ENCODE data around the gene GABRR1.
A peak's percentile ranks its signal among the peaks of the same experiment; 100 is the strongest.
"Not testable (repeated sequence)": the region's sequence is repeated elsewhere in the genome, so short reads cannot be mapped to it uniquely, and the experiment has no call there.

The GABRR1 gene

DNA sequence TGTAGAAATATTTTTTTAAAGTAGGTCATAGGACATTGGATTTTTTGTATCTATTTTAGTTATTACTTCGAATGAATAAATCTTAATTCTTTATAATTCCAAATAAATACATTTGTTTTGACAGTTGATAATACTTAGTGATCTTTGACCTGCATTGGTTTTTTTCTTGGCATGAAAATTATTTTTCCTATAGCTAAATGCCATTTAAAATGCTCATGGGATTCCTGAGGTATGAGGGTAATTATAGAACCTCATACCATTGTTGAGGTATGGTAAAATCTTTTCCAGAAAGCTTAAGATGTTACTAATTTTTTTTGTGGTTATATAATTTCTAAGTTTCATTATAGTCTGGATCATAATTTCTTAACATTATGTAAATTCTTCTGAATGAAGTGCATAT lies 63.0 kb downstream of the GABRR1 start:
- no peak for DNase-seq (ENCODE audit: low spot score)

- peak; percentile 57 for DNase-seq (ENCODE audit: low spot score)
Measured at GRCh38 chr6:89148016-89148750, 69.0 kb downstream of the GABRR1 start.

GRCh38 chr6:89146718-89147700 lies 70.1 kb downstream of the GABRR1 start:
- peak; percentile 81 for DNase-seq (ENCODE audit: low spot score)

DNA sequence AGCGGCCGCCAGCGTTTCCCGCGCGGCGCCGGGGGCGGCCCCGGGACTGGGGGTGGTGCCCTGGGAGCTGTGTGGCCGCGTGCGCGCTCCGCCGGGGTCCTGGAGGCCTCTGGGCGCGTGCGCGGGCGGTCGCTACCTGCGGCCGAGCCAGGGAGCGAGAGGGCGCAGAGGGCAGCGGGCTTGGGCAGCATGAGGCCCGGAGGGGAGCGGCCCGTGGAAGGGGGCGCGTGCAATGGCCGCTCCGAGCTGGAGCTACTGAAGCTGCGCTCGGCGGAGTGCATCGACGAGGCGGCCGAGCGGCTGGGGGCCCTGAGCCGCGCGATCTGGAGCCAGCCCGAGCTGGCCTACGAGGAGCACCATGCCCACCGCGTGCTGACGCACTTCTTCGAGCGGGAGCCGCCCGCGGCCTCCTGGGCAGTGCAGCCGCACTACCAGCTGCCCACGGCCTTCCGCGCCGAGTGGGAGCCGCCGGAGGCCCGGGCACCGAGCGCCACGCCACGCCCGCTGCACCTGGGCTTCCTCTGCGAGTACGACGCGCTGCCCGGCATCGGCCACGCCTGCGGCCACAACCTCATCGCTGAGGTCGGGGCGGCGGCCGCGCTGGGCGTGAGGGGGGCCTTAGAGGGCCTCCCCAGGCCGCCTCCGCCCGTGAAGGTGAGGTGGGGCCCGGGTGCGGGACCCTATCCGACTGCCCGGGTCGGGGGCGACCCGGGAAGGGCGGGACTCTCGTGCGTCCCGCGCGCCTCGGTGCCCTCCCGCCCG lies 71.0 kb downstream of the GABRR1 start, which contains the start of gene PM20D2:
PM20D2 (plus strand) TSS at position 100 of the 762 bp plus-strand sequence; CDS start at position 190, 90 bp downstream.
- peak; percentile 81 for DNase-seq (ENCODE audit: low spot score)

- DNase-seq (ENCODE audit: low spot score): peak; percentile 73
Measured at GRCh38 chr6:89145091-89145955, 71.8 kb downstream of the GABRR1 start.

- no peak for DNase-seq (ENCODE audit: low spot score)
Measured at GRCh38 chr6:89144354-89144906, 72.7 kb downstream of the GABRR1 start.

DNA sequence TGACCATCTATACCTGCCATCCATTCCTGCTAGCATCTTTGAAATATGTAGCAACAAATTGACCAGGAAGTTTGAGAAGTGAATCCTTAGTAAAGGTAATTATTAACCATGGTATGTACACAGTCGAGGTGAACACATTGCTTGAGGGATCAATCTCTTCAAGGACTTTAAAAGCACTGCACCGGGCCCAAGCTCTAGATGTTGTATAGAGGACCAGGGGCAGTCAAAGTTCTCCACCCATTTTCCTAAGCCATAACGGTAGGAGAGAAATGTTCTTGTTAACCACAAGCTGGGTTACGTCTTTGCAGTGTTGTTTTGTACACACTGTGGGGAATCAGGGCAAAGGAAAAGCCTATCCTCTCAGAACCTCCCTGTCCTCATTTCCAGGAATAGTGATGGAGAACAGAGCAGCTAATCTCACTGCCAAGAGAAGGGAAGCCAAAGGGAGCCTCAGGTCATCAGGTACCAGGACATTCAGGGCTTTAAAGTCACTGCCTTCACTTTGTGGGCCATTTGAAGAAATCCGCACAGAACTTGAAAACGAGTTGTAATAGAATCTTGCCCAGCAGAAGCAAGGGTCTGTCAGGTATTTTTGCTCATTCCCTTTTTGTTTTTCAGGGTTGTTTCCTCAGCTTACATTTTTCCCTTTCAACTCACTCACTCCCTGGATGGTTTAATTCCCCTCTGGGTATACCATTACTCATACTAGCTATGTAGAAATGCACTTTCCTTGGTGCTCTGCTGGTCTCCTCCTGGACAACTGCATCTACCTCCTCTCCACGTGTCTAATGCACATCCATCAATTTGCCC lies 76.6 kb downstream of the GABRR1 start:
- DNase-seq (ENCODE audit: low spot score): no peak

DNA sequence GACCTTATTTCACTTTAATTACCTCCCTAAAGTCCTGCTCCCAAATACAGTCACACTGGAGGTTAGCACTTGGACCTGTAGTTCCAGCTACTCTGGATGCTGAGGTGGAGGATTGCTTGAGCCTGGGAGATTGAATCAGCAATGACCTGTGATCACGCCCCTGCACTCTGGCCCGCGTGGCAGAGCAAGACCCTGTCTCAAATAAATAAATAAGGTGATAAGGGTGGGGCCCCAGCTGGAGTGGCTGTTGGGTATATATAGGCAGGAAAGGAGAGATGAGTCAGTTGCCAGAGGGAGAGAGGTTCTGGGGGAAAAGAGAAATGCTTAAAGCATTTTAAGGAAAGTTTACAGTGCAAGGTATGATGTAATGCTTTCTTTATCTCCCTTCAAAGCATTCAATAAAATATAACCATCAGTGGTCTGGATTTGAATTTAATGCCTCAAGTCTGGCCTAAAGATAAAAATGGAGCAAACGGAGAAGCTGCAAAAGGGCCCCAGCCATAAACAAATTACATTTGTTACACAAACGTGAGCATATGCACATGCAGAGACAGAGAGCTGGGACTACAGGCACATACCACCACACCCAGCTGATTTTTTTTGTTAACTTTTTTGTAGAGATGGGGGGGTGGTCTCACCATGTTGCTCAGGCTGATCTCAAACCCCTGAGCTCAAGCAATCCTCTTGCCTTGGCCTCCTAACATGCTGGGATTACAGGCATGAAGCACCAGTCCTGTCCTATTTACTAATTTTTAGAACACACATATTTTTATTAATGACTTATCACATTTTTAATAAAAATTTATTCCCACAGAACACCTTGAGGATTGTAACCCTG lies 77.4 kb downstream of the GABRR1 start:
- DNase-seq (ENCODE audit: low spot score): no peak

- DNase-seq (ENCODE audit: low spot score): no peak
Measured at GRCh38 chr6:89138173-89138572, 79.0 kb downstream of the GABRR1 start.

DNA sequence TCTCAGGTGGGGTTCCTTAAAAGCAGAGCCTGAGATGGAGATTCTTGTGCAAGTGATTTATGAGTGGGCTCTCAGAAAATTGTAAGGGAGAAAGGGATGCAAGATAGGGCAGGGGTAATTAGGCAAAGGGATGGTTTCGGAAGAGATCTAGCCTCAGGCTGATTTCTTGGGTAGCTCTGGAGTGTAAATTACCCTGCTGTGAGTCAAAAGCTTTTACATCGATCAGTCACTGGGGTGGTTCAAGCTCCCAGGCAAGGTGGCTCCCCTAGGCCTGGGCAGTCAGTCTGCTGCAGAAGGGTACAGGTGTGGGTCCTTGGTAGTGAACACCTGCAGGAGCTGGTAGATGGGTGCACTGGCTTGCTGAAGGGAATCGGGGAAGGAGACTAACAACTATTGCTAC lies 82.4 kb downstream of the GABRR1 start:
- no peak for DNase-seq (ENCODE audit: low spot score)

DNA sequence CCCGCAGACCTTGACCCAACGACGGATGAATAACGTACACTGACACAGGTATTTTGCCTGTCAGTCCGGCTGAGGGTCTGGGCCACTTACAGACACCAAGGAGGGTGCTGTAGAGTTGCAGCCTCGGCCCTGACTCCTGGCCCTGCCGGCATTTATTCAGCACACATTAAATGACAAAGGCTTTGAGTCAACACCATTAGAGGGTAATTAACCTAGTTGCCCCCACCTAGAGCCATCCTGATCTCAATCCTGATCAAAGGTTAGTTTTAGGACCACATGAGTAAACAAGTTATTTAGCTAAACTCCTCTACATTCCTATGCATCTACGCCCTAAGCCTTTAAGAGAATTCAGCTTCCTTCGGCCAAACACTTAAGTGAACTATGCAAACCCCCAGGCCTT lies 83.2 kb downstream of the GABRR1 start:
- DNase-seq (ENCODE audit: low spot score): no peak

- DNase-seq (ENCODE audit: low spot score): no peak
Measured at GRCh38 chr6:89132057-89132456, 85.1 kb downstream of the GABRR1 start.

DNA sequence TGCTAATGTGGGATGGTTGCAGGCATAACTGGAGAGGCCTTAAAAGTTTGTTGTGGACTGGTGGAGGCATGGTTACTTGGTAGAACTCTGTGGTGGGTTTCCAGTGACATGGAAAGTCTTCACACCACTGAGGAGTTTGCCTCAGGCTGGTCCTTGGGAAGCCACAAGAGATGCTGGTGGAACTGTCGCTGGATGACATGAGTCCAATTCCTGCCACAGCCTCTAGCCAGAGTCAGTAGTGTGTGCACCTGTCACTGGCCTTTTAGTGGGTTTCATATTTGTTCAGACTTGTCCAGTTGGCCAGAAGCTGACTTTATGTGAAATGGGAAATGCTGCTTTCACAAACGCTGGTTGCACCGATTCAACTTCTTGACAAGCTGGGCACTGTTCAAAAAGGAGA lies 85.6 kb downstream of the GABRR1 start:
- DNase-seq (ENCODE audit: low spot score): no peak

DNA sequence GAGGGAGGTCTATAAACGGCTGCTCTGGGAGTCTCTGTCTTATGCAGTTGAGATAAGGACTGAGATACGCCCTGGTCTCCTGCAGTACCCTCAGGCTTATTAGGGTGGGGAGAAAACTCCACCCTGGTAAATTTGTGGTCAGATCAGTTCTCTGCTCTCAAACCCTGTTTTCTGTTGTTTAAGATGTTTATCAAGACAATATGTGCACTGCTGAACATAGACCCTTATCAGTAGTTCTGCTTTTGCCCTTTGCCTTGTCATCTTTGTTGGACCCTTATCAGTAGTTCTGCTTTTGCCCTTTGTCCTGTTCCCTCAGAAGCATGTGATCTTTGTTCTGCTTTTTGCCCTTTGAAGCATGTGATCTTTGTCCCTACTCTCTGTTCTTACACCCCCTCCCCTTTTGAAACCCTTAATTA lies 88.9 kb downstream of the GABRR1 start:
- DNase-seq (ENCODE audit: low spot score): not testable (repeated sequence)

Data from RKO (cell line).